Endothelial cell of umbilical vein (primary cell): ENCODE results near the gene NCK1. TPM values are rescaled to one million over a fixed set of nuclear protein-coding genes. Genes with fewer than 3 reads are reported as not detected.

Experiments used
- BruUV-seq: library from RNA; stranded (reverse); fragments of 400-500 nt; replicated peaks from 2 replicates; lab custom pipeline; 2021; lab: Mats Ljungman, UMichigan
- CTCF ChIA-PET: fragments of 300-600, 350-600 bp; sonication (Branson Sonifier 250); formaldehyde crosslinking; loops from one replicate; lab custom pipeline; 2021; ENCODE audit warnings: antibody characterized with exemption, inconsistent platforms; lab: Charles Lee
- POLR2A ChIA-PET: fragments of 300-600, 350-600 bp; sonication (Branson Sonifier 250); formaldehyde crosslinking; loops from one replicate; lab custom pipeline; 2021; ENCODE audit warnings: antibody characterized with exemption, inconsistent platforms; lab: Charles Lee
- DNase-seq: peaks from one replicate; pipeline ENCODE4 v3.0.0-alpha.2; 2011; ENCODE audit warnings: low read depth, low spot score
- FAIRE-seq: peaks from 2 replicates; lab custom pipeline; 2011; peaks lifted over from hg19 to GRCh38; lab: Jason Lieb, UNC
- H2AFZ ChIP-seq: 2 replicates; pipeline ENCODE4 v1.6.0; 2012; ENCODE audit warnings: low read depth, low read length, control low read depth, inconsistent platforms
- H3K27ac ChIP-seq: 2 replicates; pipeline ENCODE4 v1.5.1; 2011; ENCODE audit warnings: low read depth, mild to moderate bottlenecking, control low read depth, low read length, moderate library complexity; ENCODE audit not compliant: insufficient read depth
- H3K27me3 ChIP-seq, 2 experiments: 2 replicates each; pipeline versions ENCODE4 v1.6.0 to v1.6.1; 2011; ENCODE audit warnings: low read length in 2 of 2, mixed read lengths in 1 of 2; ENCODE audit not compliant: control insufficient read depth in 2 of 2, insufficient read depth in 2 of 2
- H3K36me3 ChIP-seq, 2 experiments: 2 replicates in 1 of 2; 3 replicates in 1 of 2; pipeline ENCODE4 v1.5.1; 2011; ENCODE audit warnings: low read length in 2 of 2, mild to moderate bottlenecking in 1 of 2, moderate library complexity in 1 of 2; ENCODE audit not compliant: control insufficient read depth in 2 of 2, insufficient read depth in 2 of 2; ENCODE audit errors: extremely low read depth in 1 of 2
- H3K4me1 ChIP-seq: 3 replicates; pipeline ENCODE4 v1.5.1; 2011; ENCODE audit warnings: mild to moderate bottlenecking, low read length; ENCODE audit not compliant: control insufficient read depth, insufficient read depth; ENCODE audit errors: extremely low read depth
- H3K4me2 ChIP-seq: 2 replicates; pipeline ENCODE4 v1.6.1; 2011; ENCODE audit warnings: low read length, control low read depth, mixed read lengths; ENCODE audit not compliant: insufficient read depth
- H3K4me3 ChIP-seq, 3 experiments: fragments of 200-600 bp in 1 of 3; sonication (generic), shearing (Covaris generic) in 1 of 3; replicated peaks in 1 of 3; 2 replicates each; pipeline ENCODE4 v1.5.1; 2011 to 2016; ENCODE audit warnings: control low read depth in 3 of 3, low read length in 3 of 3, mild to moderate bottlenecking in 2 of 3, inconsistent platforms in 1 of 3, low read depth in 1 of 3, moderate library complexity in 1 of 3; ENCODE audit not compliant: insufficient read depth in 1 of 3
- H3K79me2 ChIP-seq: 2 replicates; pipeline ENCODE4 v1.6.0; 2012; ENCODE audit warnings: low read length, inconsistent platforms; ENCODE audit not compliant: control insufficient read depth, insufficient read depth
- H3K9ac ChIP-seq: replicated peaks from 2 replicates; pipeline ENCODE3; 2011; ENCODE audit warnings: low read length, control low read depth; ENCODE audit not compliant: insufficient read depth; ENCODE audit errors: extremely low read depth
- H3K9me1 ChIP-seq: replicated peaks from 3 replicates; pipeline ENCODE4 v1.6.0; 2011; ENCODE audit warnings: mild to moderate bottlenecking, low read length; ENCODE audit not compliant: control insufficient read depth, insufficient read depth; ENCODE audit errors: extremely low read depth
- H3K9me3 ChIP-seq: replicated peaks from 2 replicates; pipeline ENCODE4 v1.5.1; 2012; ENCODE audit warnings: low read length, inconsistent platforms; ENCODE audit not compliant: control insufficient read depth, insufficient read depth
- H4K20me1 ChIP-seq: replicated peaks from 2 replicates; pipeline ENCODE3; 2011; ENCODE audit warnings: mild to moderate bottlenecking, low read length; ENCODE audit not compliant: control insufficient read depth, insufficient read depth; ENCODE audit errors: extremely low read depth
- FOS ChIP-seq: IDR thresholded peaks from 2 replicates; pipeline ENCODE4 v1.6.1; 2011; ENCODE audit warnings: mild to moderate bottlenecking, low read length, moderate library complexity, borderline replicate concordance; ENCODE audit not compliant: insufficient read depth
- GATA2 ChIP-seq: IDR thresholded peaks from 2 replicates; pipeline ENCODE4 v1.7.0; 2011; ENCODE audit warnings: low read depth, mild to moderate bottlenecking, moderate library complexity, mixed read lengths, low read length; ENCODE audit not compliant: insufficient read length, insufficient read depth
- JUN ChIP-seq: IDR thresholded peaks from 2 replicates; pipeline ENCODE4 v1.6.1; 2011; ENCODE audit warnings: borderline replicate concordance, low read depth; ENCODE audit not compliant: insufficient read length, insufficient read depth
- MYC ChIP-seq: IDR thresholded peaks from one replicate; pipeline ENCODE4 v1.6.1; 2011; ENCODE audit warnings: mild to moderate bottlenecking, low read depth, low read length
- POLR2A ChIP-seq: IDR thresholded peaks from 2 replicates; pipeline ENCODE4 v1.6.1; 2012; ENCODE audit warnings: low read depth, mild to moderate bottlenecking, control low read depth, low read length
- dilution Hi-C: fragments of 300-500 bp; cut with MboI; formaldehyde crosslinking; loops from one replicate; pipeline ENCODE4 v1.15.0; 2019; ENCODE audit warnings: low sequenced_read_pairs; ENCODE audit not compliant: extremely low pct_ligation_motif_present
- intact Hi-C: fragments of 100-400 bp; cut with micrococcal nuclease; formaldehyde crosslinking; loops from one replicate; pipeline ENCODE4 v1.10.0; 2022
- polyA plus RNA-seq, 4 experiments: library from polyadenylated mRNA; depleted of rRNA in 3 of 4; stranded (reverse) in 3 of 4; unstranded in 1 of 4; fragments of >200 nt; gene quantifications; 2 replicates each; pipeline versions ENCODE4 v1.2.1 to v1.2.3, GENCODE V29; 2011 to 2012; ENCODE audit warnings: missing spikeins in 1 of 4
- total RNA-seq: library from RNA; stranded (reverse); gene quantifications from 2 replicates; pipeline ENCODE4 v1.2.3, GENCODE V29; 2021
- TF ChIP-seq, protein P1 (sequence below), 2 donors: IDR thresholded peaks; 1 replicate in 1 of 2; 2 replicates in 1 of 2; pipeline ENCODE4 v1.5.1; 2011; ENCODE audit warnings: low read length in 2 of 2, mild to moderate bottlenecking in 2 of 2, moderate library complexity in 2 of 2, control low read depth in 1 of 2, inconsistent platforms in 1 of 2, low read depth in 1 of 2; ENCODE audit not compliant: insufficient read depth in 1 of 2; ENCODE audit errors: extremely low read depth in 1 of 2
- TF ChIP-seq, protein P2 (sequence below): IDR thresholded peaks from 2 replicates; pipeline ENCODE4 v1.6.1; 2011; ENCODE audit not compliant: insufficient read depth, insufficient read length

NCK1 gene
- total and polyA plus RNA-seq, 2 donors (not counting 3 experiments of a cell fraction or from before 2014, with no cell fraction given) = 19.3 to 52.2 TPM

DNA sequence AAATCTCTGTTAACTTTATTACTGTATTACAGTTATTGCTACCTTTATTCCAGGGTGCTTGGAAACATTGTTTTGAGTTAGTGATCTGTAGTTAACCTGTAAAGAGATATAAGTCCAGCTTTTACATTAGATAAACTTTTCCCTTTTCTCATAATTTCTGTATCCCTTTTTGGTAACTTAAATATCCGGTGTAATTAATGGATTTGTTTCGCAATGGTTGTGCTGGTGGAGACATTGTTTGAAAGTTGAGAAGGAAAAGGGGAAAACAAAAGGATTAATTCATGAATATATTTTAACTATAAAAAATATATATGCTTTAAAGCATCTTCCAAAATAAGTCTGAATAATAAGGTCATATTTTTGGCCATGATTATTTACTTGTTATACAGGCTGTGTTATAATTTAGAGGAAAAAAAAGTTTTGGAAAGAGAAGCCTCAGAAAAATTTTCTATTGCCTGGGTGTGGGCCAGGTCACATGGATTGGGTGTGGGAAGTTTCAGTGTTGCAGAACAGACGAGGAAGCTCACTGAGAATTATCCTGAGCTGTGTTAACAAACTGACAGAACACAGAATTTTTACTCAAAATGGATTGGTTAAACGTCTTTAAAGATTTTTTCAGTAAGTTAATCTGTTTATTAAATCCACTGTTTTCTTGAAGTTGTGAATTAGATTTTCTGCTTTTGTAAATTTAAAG lies 68.1 kb downstream of the NCK1 start:
- Histone ChIP-seq H3K4me2 (no peak overlapping the region), H3K79me2 (peaks cover 38% of the 10 kb centered on the region), H3K27ac (no peak overlapping the region), H3K9me3 (no peaks in the 10 kb centered on the region), H3K27me3 (no peaks in the 10 kb centered on the region), H2AFZ (no peak overlapping the region), H3K4me1 (peaks cover 2% of the 10 kb centered on the region), H3K36me3 (peaks cover 2% of the 10 kb centered on the region in 2 experiments), H3K9ac (no peak overlapping the region), H3K4me3 (no peak overlapping the region), H3K9me1 (no peaks in the 10 kb centered on the region), H4K20me1 (no peaks in the 10 kb centered on the region)
- FAIRE-seq (no peak), DNase-seq (no peak)
- POLR2A ChIA-PET = no interaction called here
- intact Hi-C loops = no loop called here
- no TSS peak for BruUV-seq
- TF ChIP-seq POLR2A (no peak), MYC (no peak), FOS (no peak), JUN (no peak), GATA2 (no peak)
- TF ChIP-seq, protein P1, sequence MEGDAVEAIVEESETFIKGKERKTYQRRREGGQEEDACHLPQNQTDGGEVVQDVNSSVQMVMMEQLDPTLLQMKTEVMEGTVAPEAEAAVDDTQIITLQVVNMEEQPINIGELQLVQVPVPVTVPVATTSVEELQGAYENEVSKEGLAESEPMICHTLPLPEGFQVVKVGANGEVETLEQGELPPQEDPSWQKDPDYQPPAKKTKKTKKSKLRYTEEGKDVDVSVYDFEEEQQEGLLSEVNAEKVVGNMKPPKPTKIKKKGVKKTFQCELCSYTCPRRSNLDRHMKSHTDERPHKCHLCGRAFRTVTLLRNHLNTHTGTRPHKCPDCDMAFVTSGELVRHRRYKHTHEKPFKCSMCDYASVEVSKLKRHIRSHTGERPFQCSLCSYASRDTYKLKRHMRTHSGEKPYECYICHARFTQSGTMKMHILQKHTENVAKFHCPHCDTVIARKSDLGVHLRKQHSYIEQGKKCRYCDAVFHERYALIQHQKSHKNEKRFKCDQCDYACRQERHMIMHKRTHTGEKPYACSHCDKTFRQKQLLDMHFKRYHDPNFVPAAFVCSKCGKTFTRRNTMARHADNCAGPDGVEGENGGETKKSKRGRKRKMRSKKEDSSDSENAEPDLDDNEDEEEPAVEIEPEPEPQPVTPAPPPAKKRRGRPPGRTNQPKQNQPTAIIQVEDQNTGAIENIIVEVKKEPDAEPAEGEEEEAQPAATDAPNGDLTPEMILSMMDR (IDR thresholded peaks at IDR 0.05; ENCODE audit: extremely low read depth in 1 of 2, insufficient read depth in 1 of 2, low read depth in 1 of 2, low read length in 2 of 2) = no peak
- TF ChIP-seq, protein P2, sequence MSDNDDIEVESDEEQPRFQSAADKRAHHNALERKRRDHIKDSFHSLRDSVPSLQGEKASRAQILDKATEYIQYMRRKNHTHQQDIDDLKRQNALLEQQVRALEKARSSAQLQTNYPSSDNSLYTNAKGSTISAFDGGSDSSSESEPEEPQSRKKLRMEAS = no peak
- dilution Hi-C loops = no loop called here
- CTCF ChIA-PET = no interaction called here
